Kidney epithelial cell (primary cell): ENCODE measurements around the gene MYO1B. TPM values are rescaled to one million over a fixed set of nuclear protein-coding genes. Genes with fewer than 3 reads are reported as not detected.

ENCODE experiments used
- DNase-seq: peaks from one replicate; pipeline ENCODE4 v3.0.0-alpha.2; 2010; ENCODE audit warnings: low read depth
- H3K27me3 ChIP-seq: 2 replicates; pipeline ENCODE4 v1.6.0; 2011; ENCODE audit warnings: low read length; ENCODE audit not compliant: control insufficient read depth, insufficient read depth
- H3K36me3 ChIP-seq: 2 replicates; pipeline ENCODE4 v1.5.1; 2011; ENCODE audit warnings: low read length; ENCODE audit not compliant: control insufficient read depth, insufficient read depth
- H3K4me3 ChIP-seq: 2 replicates; pipeline ENCODE4 v1.5.1; 2011; ENCODE audit warnings: low read depth, mild to moderate bottlenecking, control low read depth, low read length
- total RNA-seq: library from RNA; depleted of rRNA; stranded (reverse); fragments of >200 nt; gene quantifications from 2 replicates; pipeline ENCODE4 v1.2.3, GENCODE V29; 2015
- TF ChIP-seq, protein P1 (sequence below): IDR thresholded peaks from 2 replicates; pipeline ENCODE4 v1.5.1; 2011; ENCODE audit warnings: mild to moderate bottlenecking, moderate library complexity, low read length, control low read depth, inconsistent platforms; ENCODE audit not compliant: insufficient read depth, poor library complexity, severe bottlenecking

The MYO1B gene
- total RNA-seq, 1 donor from 2014 or later, result 62.8 TPM

GRCh38 chr2:191410646-191411436, 165.6 kb downstream of the MYO1B start:
- no peaks in the 10 kb centered on the region for H3K36me3 ChIP-seq
- no peak overlapping the region for H3K4me3 ChIP-seq
- no peaks in the 10 kb centered on the region for H3K27me3 ChIP-seq
- DNase-seq, result no peak
- TF ChIP-seq, protein P1, sequence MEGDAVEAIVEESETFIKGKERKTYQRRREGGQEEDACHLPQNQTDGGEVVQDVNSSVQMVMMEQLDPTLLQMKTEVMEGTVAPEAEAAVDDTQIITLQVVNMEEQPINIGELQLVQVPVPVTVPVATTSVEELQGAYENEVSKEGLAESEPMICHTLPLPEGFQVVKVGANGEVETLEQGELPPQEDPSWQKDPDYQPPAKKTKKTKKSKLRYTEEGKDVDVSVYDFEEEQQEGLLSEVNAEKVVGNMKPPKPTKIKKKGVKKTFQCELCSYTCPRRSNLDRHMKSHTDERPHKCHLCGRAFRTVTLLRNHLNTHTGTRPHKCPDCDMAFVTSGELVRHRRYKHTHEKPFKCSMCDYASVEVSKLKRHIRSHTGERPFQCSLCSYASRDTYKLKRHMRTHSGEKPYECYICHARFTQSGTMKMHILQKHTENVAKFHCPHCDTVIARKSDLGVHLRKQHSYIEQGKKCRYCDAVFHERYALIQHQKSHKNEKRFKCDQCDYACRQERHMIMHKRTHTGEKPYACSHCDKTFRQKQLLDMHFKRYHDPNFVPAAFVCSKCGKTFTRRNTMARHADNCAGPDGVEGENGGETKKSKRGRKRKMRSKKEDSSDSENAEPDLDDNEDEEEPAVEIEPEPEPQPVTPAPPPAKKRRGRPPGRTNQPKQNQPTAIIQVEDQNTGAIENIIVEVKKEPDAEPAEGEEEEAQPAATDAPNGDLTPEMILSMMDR, result no peak

DNA sequence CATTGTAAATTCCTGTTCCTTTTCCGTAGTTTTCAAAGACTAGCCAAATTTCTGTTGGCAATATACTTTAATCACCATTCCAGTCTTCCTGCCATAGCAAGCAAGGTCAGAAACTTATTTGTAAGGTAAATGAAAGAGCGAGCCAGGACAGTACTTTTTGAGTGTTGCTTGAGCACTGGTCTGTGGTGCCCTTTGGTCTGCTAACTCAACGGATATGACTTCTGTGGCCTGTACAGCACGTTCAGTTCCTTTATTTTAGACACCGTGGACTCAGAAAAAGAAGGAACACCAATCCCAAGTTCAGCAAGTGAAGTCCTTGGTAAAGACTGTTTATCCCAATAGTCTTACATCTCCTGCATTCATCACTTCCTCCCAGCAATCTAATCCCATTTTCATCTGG, 166.3 kb downstream of the MYO1B start:
- TF ChIP-seq, protein P1, result no peak
- Histone ChIP-seq H3K36me3 (no peaks in the 10 kb centered on the region), H3K4me3 (no peak overlapping the region), H3K27me3 (no peaks in the 10 kb centered on the region)
- no peak for DNase-seq

- Histone ChIP-seq H3K27me3 (no peaks in the 10 kb centered on the region), H3K4me3 (no peak overlapping the region), H3K36me3 (no peaks in the 10 kb centered on the region)
- no peak for DNase-seq
- TF ChIP-seq, protein P1, result no peak
Observed at GRCh38 chr2:191412353-191412752, 167.1 kb downstream of the MYO1B start.

DNA sequence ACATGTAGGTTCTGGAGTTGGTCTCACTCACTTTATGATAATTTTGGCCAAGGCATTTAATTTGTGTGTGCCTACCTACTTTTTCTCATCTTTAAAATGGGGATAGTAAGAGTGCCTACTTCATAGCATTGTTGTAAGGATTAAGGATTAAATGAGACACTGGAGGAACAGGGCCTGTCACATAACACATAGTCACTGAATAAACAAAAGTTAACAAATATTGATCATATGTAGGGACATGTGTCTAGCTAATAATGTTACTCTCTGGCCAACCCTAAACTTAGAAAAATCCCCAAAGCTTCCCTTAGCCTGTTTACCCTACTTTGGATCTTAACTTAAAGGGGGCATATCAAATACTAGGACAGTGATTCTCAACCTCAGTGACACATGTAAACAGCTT, 169.9 kb downstream of the MYO1B start:
- TF ChIP-seq, protein P1, result no peak
- no peak overlapping the region for H3K4me3 ChIP-seq
- DNase-seq, result no peak
- H3K36me3 ChIP-seq, result no peaks in the 10 kb centered on the region
- H3K27me3 ChIP-seq, result no peaks in the 10 kb centered on the region

DNA sequence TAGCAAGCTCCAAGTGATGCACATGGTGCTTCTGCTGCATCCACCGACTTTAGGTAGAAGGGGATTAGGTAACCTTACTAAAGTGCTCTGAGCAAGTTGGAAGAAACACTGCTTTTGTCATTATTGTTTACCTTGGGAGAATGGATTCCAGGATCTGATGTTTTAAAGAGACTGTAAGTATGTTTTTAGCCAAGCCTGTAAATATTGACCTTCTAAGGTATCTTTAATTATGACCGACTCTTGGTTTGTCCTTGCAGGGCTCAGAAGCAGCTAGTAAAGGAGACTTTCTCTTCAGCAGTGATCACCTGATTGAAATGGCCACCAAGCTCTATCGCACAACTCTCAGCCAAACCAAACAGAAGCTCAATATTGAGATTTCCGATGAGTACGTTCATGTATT, 170.7 kb downstream of the MYO1B start:
- no peak for DNase-seq
- Histone ChIP-seq H3K4me3 (no peak overlapping the region), H3K36me3 (no peaks in the 10 kb centered on the region), H3K27me3 (no peaks in the 10 kb centered on the region)
- TF ChIP-seq, protein P1, result no peak

GRCh38 chr2:191417746-191418145, 172.5 kb downstream of the MYO1B start:
- Histone ChIP-seq H3K27me3 (no peaks in the 10 kb centered on the region), H3K36me3 (no peaks in the 10 kb centered on the region), H3K4me3 (no peak overlapping the region)
- no peak for DNase-seq
- TF ChIP-seq, protein P1, result no peak
